Ovary (tissue), 3 donors: Measurements from ENCODE around the gene CLDN22.

Experiments used
- POLR2A ChIP-seq: fragments of 450-650 bp; IDR thresholded peaks from one replicate; pipeline ENCODE4 v1.6.1; 2017; ENCODE audit warnings: antibody characterized with exemption, mild to moderate bottlenecking, moderate library complexity
- TF ChIP-seq, protein P1 (sequence below), 3 donors: fragments of 450-650 bp in 2 of 3; fragments of 200-600 bp in 1 of 3; IDR thresholded peaks; one replicate each; pipeline versions ENCODE4 v1.5.1 to v1.8.0; 2016 to 2022; ENCODE audit warnings: antibody characterized with exemption in 3 of 3, mild to moderate bottlenecking in 1 of 3
- donor health status: DM: no; HTN: no; CAD: no.

DNA sequence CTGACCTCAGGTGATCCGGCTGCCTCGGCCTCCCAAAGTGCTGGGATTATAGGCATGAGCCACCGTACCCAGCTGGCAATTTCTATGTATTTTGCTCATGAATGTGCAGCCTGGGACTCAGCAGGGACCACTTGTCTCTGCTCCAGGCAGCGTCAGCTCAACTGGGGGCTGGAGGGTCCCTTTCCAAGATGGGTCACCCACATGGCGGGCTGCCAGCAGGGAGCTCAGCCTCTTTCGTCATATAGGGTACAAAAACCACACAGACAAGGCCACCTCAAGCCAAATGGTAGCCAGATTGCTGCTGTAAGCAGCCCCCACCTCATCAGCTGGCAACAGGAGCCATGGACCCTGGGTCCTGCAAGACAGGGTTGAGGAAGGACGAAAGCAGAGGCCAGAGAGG is 4.5 kb upstream of the CLDN22 start:
- TF ChIP-seq, protein P1, sequence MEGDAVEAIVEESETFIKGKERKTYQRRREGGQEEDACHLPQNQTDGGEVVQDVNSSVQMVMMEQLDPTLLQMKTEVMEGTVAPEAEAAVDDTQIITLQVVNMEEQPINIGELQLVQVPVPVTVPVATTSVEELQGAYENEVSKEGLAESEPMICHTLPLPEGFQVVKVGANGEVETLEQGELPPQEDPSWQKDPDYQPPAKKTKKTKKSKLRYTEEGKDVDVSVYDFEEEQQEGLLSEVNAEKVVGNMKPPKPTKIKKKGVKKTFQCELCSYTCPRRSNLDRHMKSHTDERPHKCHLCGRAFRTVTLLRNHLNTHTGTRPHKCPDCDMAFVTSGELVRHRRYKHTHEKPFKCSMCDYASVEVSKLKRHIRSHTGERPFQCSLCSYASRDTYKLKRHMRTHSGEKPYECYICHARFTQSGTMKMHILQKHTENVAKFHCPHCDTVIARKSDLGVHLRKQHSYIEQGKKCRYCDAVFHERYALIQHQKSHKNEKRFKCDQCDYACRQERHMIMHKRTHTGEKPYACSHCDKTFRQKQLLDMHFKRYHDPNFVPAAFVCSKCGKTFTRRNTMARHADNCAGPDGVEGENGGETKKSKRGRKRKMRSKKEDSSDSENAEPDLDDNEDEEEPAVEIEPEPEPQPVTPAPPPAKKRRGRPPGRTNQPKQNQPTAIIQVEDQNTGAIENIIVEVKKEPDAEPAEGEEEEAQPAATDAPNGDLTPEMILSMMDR (IDR thresholded peaks at IDR 0.05): no peak
- TF ChIP-seq POLR2A: no peak
